B cell (primary cell): Measurements from ENCODE around the gene PLA2G2E.

Experiments
- EZH2 ChIP-seq: IDR thresholded peaks from 2 replicates; pipeline ENCODE4 v1.6.1; 2012; ENCODE audit warnings: borderline replicate concordance, low read depth, mild to moderate bottlenecking, moderate library complexity, low read length; ENCODE audit not compliant: insufficient read depth, poor library complexity, severe bottlenecking
- TF ChIP-seq, protein P1 (sequence below): fragments of 200-600 bp; IDR thresholded peaks from one replicate; pipeline ENCODE4 v1.8.0; 2022; ENCODE audit warnings: antibody characterized with exemption, mild to moderate bottlenecking

GRCh38 chr1:19926296-19927129 lies 3.1 kb upstream of the PLA2G2E start:
- TF ChIP-seq, protein P1, sequence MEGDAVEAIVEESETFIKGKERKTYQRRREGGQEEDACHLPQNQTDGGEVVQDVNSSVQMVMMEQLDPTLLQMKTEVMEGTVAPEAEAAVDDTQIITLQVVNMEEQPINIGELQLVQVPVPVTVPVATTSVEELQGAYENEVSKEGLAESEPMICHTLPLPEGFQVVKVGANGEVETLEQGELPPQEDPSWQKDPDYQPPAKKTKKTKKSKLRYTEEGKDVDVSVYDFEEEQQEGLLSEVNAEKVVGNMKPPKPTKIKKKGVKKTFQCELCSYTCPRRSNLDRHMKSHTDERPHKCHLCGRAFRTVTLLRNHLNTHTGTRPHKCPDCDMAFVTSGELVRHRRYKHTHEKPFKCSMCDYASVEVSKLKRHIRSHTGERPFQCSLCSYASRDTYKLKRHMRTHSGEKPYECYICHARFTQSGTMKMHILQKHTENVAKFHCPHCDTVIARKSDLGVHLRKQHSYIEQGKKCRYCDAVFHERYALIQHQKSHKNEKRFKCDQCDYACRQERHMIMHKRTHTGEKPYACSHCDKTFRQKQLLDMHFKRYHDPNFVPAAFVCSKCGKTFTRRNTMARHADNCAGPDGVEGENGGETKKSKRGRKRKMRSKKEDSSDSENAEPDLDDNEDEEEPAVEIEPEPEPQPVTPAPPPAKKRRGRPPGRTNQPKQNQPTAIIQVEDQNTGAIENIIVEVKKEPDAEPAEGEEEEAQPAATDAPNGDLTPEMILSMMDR, result no peak
- TF ChIP-seq EZH2, result no peak
